GM19372 (cell line): ENCODE results near the gene CRISPLD2.

Experiments
- ATAC-seq: cut with Tn5 transposase; IDR thresholded peaks from one replicate; pipeline ENCODE4 v1.9.1; 2021; ENCODE audit warnings: mild to moderate bottlenecking, low read depth, moderate library complexity; ENCODE audit not compliant: unreplicated experiment

Gene CRISPLD2

GRCh38 chr16:84879569-84880487 lies 60.0 kb downstream of the CRISPLD2 start:
- ATAC-seq, result no peak

GRCh38 chr16:84881702-84882521 lies 62.1 kb downstream of the CRISPLD2 start:
- no peak for ATAC-seq

- no peak for ATAC-seq
Measured at GRCh38 chr16:84883301-84883700, 63.5 kb downstream of the CRISPLD2 start.

GRCh38 chr16:84884246-84884595 lies 64.4 kb downstream of the CRISPLD2 start:
- ATAC-seq, result no peak

GRCh38 chr16:84884596-84885341 lies 65.0 kb downstream of the CRISPLD2 start:
- no peak for ATAC-seq

GRCh38 chr16:84885342-84885910 lies 65.6 kb downstream of the CRISPLD2 start:
- ATAC-seq, result no peak

- no peak for ATAC-seq
Measured at GRCh38 chr16:84886497-84887090, 66.8 kb downstream of the CRISPLD2 start.

GRCh38 chr16:84887207-84887606 lies 67.4 kb downstream of the CRISPLD2 start:
- no peak for ATAC-seq

- ATAC-seq, result no peak
Measured at GRCh38 chr16:84888450-84888849, 68.7 kb downstream of the CRISPLD2 start.

- ATAC-seq, result no peak
Measured at GRCh38 chr16:84889066-84889465, 69.3 kb downstream of the CRISPLD2 start.

GRCh38 chr16:84890427-84890826 lies 70.6 kb downstream of the CRISPLD2 start:
- ATAC-seq, result no peak

GRCh38 chr16:84891149-84891795 lies 71.5 kb downstream of the CRISPLD2 start:
- no peak for ATAC-seq

GRCh38 chr16:84892097-84892496 lies 72.3 kb downstream of the CRISPLD2 start:
- no peak for ATAC-seq

- ATAC-seq, result no peak
Measured at GRCh38 chr16:84893467-84893848, 73.7 kb downstream of the CRISPLD2 start.

- no peak for ATAC-seq
Measured at GRCh38 chr16:84893849-84894599, 74.2 kb downstream of the CRISPLD2 start.

- no peak for ATAC-seq
Measured at GRCh38 chr16:84895016-84895415, 75.2 kb downstream of the CRISPLD2 start.

- ATAC-seq, result no peak
Measured at GRCh38 chr16:84896847-84897246, 77.1 kb downstream of the CRISPLD2 start.

- no peak for ATAC-seq
Measured at GRCh38 chr16:84897911-84898377, 78.2 kb downstream of the CRISPLD2 start.

GRCh38 chr16:84898447-84898846 lies 78.7 kb downstream of the CRISPLD2 start:
- no peak for ATAC-seq
